ENCODE results near the gene SREBF2.

The SREBF2 gene

DNA sequence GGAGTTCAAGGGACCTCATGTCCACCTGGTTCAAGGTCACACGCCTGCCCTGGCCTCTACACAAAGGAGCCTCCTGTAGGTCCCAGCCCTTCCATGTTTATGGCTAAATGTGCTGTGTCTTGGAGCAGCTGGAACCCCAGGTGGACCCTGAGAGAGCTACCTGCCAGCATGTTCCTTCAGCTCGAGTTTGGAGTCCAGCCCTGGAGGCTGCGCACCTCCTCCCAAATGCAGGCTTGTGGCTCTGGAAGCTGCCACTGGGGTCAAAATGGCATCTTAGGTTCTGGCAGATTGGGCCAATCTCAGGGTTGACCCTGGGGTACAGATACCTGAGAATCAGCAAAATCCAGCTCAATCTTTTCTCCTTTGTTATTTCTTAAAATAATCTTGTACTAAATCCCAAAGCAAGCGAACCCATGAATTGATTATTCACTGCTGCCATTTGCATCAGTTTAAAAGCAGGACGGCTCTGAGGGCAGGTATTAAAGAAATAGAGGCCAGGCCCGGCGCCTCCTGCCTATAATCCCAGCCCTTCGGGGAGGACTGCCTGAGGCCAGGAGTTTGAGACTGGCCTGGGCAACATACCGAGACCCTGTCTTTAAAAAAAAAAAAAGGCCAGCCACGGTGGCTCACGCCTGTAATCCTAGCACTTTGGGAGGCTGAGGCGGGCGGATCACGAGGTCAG, 90.8 kb downstream of the SREBF2 start:
- no peak for DNase-seq

DNA sequence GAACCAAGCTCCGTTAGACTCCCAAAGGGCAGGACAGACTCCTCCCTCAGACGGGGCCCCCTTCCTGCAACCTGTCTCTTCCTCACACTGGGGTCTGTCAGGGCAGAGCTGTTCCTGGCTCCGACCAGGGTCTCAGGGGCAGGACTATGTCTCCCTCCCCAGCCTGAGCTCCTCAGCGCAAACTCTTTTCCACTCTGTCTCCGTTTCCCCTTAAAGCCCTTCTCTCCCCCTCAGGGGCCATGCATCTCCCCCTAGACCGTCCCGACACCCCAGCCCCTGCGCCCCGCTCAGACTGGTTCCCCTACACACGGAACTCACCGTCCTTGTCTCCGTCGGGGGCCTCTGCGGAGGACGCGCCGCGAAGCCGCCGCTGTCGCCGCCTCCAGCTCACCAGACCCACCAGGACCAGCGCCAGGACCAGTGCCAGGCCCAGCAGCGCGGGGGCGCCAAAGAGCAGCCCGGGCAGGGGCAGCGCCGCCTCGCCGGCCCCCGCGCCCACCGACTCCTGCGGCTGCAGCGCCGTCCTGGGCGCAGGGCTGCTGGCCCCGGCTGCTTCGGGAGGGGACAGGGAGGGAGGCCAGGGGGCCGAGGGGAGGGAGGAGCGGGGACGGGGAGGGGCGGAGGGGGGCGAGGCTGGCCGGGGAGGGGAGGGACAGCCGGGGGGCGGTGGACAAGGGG, 93.0 kb downstream of the SREBF2 start:
- DNase-seq = peak; percentile 85

GRCh38 chr22:41927813-41928212, 94.9 kb downstream of the SREBF2 start:
- DNase-seq = no peak

DNA sequence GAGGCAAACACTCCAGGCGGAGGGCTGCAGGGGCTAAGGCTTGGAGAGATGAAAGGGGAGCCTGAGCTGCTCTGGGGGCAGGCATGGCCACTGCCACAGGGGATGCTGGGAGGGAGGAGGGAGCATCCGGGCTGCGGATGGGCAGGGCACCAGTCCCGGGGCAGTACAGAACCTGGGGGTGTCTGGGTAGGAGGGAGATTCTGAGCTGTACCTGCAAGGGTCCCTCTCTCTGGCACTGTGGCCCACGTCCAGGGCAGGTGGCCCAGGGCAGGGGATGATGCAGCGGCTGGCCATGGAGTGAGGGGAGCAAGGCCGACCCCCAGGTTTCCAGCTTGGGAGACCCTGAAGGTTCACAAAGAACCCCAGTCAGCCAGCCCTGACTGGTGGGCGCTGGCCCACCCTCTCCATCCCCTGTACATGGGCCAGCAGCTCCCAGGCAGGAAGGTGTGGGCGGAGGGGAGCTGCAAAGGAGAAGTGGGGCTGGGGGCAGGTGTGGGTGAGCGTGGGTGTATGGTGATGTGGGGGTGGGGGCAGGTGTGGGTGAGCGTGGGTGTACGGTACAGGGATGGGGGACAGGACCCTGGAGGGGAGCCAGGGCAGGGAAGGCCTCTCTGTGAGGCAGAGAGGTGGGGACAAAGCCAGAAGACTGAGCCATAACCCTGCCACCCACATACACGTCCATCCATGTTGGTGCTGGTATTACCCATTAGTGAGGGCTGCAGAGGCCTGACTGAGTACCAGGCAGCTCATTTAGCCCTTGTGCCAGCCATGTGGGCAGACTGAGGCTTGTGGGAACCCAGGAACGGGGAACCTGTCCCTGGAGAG, 95.9 kb downstream of the SREBF2 start:
- DNase-seq = peak; percentile 61

DNA sequence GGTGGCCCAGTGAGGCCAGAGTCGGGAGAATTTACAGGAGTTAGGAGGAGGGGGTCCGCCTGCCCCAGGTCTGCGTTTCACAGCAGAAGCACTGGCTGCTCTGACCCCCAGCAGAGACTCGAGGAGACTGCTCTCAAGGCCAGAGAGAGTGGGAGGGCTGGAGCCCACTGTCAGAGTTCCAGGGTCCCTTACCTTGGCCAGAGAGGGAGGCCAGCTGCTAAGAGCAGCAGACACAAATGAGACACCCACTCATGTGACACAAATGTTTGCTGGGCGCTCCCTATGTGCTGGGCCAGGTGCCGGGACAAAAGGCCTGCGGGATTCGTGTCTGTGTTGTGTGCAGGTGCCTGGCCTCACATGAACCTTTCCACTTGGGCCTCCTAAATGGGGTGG, 96.5 kb downstream of the SREBF2 start:
- peak; percentile 74 for DNase-seq

DNA sequence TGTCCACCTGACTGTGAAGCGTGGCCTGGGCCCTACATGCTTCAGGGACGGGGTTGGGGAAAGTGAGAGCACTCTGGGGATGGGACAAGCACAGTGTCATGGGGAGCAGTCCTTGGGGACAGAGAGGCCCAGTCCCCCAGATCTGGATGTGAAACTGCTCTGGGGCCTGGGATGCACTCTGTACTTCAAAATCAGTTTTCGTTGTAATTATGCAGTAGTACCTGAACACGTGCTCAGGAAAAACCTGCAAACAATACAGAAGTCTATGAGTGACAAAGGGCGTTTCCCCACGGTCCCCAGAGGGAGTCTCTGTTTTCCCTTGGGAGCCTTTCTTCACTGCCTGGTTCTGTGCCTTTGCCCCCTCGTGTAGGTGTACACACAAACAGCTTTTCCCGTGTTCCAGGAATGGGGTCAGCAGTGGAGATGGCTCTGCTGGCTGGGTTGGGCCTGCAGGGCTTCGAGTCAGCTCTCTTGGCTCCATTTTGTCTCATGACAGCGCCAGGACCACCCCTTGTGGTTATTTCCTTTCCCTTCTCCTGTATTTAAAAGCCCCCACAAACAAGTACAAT, 98.9 kb downstream of the SREBF2 start:
- DNase-seq = peak; percentile 61

- no peak for DNase-seq
Measured at GRCh38 chr22:41932353-41932752, 99.4 kb downstream of the SREBF2 start.

DNA sequence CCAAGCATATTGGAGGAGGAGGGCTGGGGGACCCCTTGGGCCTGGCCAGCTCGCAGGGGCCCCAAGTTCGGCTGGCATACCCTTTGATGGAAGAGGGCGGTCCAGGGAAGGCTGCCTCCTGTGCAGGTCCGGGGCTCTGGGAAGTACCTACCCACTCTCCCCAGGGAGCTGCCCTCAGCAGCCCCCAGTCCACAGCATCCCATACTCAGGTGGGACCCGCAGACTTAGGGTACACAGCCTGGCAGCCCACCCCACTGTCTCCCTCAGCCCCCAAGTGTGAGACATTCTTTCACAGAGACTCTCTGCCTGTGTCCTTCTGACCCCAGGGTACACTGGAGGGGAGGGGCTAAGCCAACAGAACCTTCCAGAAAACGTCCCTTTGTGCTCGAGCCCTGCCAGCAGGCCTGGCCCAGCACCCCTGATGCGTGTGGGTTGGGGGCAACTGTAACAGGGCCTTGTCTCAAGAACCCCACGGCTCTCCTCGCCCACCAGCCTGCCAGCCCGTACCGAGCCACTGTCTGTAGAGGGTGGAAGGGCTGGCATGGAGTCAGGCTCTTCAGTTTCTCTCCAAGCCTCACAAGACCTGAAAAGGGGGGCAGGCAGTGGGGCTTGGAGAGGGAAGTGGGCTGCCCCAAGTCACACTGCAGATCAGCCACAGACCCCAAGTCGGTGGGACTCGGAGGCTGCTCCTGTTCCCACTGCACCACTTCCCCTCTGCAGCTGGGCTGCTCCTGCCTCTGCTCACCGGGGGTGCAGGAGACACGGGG, 100.7 kb downstream of the SREBF2 start:
- no peak for DNase-seq

DNA sequence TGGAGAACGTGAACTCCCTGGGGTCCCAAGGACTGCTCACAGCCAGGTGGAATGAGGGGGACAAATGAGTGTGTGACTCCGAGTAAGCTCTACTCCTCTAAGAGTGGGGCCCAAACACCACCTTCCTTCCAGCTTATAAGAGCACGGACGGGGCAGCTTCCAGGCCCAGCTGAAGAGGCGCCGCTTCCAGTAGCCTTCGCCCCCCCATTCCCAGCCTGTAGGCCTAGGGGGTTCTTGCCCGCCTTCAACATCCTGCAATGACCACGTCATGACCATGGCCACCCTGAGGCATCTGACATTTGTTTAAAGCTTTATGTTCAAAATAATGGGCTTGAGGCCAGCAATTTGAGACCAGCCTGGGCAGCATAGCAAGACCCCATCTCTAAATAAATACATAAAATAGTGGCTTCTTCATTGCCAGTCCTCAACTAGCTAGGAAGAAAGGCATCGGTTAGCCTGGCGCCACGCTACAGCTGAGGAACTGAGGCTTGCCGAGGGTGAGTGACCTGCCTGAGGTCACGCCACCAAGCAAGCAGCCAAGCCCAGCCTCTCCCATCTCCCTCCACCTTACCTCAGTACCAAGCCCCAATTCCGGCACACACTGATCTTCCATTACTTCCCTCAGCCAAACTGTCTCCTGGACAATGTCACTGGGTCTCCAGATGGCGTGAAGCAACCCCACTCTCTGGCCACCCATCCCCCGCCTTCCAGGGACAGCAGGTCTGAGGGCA, 101.5 kb downstream of the SREBF2 start:
- DNase-seq = no peak

- DNase-seq = peak; percentile 34
Measured at GRCh38 chr22:41935015-41935351, 102.1 kb downstream of the SREBF2 start.

GRCh38 chr22:41935509-41935908, 102.6 kb downstream of the SREBF2 start:
- no peak for DNase-seq

DNA sequence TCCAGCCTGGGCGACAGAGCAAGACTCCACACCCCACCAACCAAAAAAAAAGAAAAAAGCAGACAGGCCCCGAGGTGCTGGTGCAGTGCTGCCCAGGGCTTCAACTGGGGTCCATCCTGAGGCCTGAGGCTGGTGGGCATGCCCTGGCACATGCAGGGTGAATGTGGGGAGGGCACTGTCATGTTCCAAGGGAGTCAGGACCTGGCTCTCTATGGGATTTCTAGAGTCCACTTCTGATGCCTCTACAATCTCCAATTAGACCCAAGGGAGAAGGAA, 103.9 kb downstream of the SREBF2 start:
- DNase-seq = no peak

DNA sequence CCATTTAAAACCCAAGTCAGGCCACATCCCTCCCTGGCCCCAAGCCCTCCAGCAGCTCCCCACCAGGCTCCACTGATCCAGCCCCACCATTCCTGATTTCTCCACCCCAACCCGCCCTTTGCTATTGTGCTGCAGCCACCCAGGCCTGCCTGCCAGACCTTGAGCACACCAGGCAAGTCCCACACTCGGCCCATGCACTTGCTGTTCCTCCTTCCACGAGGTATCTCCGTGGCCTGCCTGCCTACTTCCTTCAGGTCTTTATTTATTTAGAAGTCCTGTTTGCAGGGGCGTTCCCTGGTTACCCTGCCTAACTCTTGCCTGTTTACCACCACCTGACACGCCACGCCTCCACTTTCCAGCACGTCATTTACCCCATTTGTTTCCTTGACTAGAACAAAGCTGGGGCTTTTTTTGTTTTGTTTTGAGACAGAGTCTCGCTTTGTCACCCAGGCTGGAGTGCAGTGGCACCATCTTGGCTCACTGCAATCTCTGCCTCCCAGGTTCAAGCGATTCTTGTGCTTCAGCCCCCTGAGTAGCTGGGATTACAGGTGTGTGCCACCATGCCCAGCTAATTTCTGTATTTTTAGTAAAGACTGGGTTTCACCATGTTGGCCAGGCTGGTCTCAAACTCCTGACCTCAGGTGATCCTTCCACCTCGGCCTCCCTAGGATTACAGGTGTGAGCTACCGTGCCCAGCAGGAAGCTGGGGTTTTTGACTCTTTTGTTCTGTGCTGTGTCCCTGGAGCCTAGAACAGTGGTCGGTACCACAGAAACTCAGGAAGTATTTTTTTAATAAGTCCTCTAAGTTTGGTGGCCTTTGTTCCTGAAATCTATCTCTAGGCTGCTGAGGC, 107.3 kb downstream of the SREBF2 start:
- DNase-seq = peak; percentile 78

- DNase-seq = peak; percentile 75
Measured at GRCh38 chr22:41940832-41941765, 108.2 kb downstream of the SREBF2 start.

GRCh38 chr22:41943661-41944209, 110.8 kb downstream of the SREBF2 start:
- no peak for DNase-seq

DNA sequence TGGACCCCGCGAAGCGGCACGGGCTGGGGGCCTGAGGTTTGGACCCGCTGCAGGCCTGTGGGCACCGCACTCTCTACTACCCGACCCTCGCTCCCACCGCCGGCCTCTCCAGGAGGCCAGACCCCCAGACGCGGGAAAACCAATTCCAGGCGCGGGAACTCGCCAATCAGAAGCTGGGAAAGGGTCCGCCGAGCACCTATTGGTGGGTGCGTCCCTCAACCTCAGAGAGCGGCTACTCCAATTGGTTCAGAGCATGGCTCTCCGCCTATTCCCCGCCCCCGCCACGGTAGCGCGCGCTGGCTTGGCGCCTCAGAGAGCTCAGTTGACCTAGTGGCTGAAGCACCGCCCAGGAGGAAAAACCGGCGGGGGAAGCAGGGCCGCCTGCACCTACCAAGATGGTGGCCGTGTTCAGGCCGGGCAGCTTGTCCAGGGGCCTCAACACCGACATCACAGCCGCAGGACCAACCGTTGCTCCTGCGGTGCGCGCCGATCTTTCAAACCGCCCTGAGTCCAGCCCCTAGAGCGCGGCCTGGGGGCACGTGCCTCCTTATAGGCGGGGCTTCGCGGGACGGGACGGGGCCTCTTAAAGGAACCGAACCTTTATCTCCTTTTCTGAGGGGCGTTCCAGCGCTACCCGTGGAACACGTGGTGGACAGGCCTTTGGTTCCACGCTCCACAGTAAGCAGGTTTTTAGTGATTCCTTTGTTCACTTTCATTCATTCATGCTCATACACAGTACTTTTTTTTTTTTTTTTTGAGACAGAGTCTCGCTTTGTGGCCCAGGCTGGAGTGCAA, 113.9 kb downstream of the SREBF2 start, which contains the start of gene CENPM:
TSS of gene CENPM (minus strand) at position 524 of the 795 bp plus-strand sequence. CDS start at position 448, 76 bp downstream.
- DNase-seq = peak; percentile 99

- peak; percentile 38 for DNase-seq
Measured at GRCh38 chr22:41947424-41948080, 114.6 kb downstream of the SREBF2 start.

- DNase-seq = no peak
Measured at GRCh38 chr22:41948142-41948541, 115.2 kb downstream of the SREBF2 start.
